ENCODE results near the gene SH3PXD2A. TPM values are rescaled to one million over a fixed set of nuclear protein-coding genes. Genes with fewer than 3 reads are reported as not detected.

Gene SH3PXD2A
- total RNA-seq, 4 donors from 2014 or later: 6.2 to 16.8 (median 11.4) TPM

DNA sequence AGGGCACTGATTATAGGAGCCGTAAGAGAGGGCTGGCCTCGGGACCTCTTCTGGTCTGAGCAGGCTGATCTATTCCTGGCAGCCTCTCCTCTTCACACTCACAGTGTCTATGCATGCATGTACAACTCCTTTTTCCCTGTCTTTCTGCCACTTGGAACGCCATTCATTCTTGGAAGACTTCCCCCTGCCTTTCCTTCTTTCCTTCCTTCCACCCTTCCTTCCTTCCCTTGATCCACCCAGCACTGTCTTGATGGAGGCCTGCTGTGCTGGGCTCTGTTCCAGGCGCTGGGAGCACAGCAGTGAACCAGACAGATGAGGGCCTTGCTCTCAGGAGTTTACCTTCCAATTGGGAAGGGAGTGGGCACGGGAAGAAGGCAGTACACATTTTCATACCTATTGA lies 114.8 kb downstream of the SH3PXD2A start:
- in situ Hi-C loops (cut with MboI; ENCODE audit: low sequenced_read_pairs in 4 of 4): no loop called here
- no peak overlapping the region for H3K27ac ChIP-seq
- ATAC-seq: no peak
- no peaks in the 10 kb centered on the region for H3K27me3 ChIP-seq
- TF ChIP-seq, protein P1, sequence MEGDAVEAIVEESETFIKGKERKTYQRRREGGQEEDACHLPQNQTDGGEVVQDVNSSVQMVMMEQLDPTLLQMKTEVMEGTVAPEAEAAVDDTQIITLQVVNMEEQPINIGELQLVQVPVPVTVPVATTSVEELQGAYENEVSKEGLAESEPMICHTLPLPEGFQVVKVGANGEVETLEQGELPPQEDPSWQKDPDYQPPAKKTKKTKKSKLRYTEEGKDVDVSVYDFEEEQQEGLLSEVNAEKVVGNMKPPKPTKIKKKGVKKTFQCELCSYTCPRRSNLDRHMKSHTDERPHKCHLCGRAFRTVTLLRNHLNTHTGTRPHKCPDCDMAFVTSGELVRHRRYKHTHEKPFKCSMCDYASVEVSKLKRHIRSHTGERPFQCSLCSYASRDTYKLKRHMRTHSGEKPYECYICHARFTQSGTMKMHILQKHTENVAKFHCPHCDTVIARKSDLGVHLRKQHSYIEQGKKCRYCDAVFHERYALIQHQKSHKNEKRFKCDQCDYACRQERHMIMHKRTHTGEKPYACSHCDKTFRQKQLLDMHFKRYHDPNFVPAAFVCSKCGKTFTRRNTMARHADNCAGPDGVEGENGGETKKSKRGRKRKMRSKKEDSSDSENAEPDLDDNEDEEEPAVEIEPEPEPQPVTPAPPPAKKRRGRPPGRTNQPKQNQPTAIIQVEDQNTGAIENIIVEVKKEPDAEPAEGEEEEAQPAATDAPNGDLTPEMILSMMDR (IDR thresholded peaks at IDR 0.05 in 4 of 5, conservative IDR thresholded peaks at IDR 0.05 in 1 of 5): no peak
- no peak for TF ChIP-seq POLR2A (IDR thresholded peaks at IDR 0.05)
- intact Hi-C loops (cut with DNase I; ENCODE audit: low total_unique reads): no loop called here
- H3K4me3 ChIP-seq: no peak overlapping the region
- H3K9me3 ChIP-seq: no peaks in the 10 kb centered on the region
- H3K4me1 ChIP-seq: peaks cover 35 to 40% of the 10 kb centered on the region in 2 donors
- no peak for DNase-seq
- H3K36me3 ChIP-seq: no peaks in the 10 kb centered on the region

DNA sequence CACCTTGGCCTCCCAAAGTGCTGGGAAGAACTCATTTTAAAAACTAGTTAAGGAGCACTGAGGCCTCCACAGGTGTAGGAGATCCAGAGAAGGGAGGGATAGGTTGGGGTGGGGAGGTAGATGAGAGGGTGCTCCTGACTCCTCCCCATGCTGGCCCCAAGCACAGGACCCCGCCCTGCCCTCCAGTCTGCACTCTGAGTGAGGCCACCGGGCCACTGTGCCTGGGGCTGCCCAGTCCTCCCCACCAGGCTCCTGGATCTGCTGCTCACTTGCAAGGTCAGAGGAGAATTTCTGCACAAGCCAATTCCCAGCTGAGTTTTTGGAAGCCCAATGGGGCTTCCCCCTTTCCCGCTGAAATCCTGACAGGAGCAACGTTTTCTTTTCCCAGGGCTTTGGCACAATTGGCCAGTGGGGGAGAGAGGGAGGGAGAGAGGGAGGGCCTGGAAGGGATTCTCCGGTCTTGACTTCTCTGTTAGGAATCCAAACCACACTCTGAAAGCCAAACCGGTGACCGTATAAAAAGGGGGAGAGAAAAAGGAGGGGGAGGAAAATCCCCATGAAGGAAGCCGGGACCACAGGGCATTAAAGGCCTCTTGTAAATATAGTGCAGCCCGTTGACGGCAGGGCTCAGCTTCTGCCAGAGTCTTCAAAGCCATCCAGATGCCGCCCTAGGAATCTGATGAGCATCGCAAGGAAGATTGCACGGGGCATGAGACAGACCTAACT lies 116.2 kb downstream of the SH3PXD2A start:
- Histone ChIP-seq H3K27ac (peak overlapping the region in 2 of 4 donors; percentile 36 to 38), H3K4me3 (peak overlapping the region in 1 of 4 donors; percentile 28), H3K27me3 (no peaks in the 10 kb centered on the region), H3K4me1 (peaks cover 21 to 26% of the 10 kb centered on the region in 2 donors), H3K36me3 (no peaks in the 10 kb centered on the region), H3K9me3 (no peaks in the 10 kb centered on the region)
- no peak for DNase-seq
- intact Hi-C loops (cut with DNase I; ENCODE audit: low total_unique reads) (no loop called here), in situ Hi-C loops (cut with MboI; ENCODE audit: low sequenced_read_pairs in 4 of 4) (no loop called here)
- ATAC-seq: peak; percentile 46 to 70
- no peak for TF ChIP-seq POLR2A (IDR thresholded peaks at IDR 0.05)
- TF ChIP-seq, protein P1 (IDR thresholded peaks at IDR 0.05 in 4 of 5, conservative IDR thresholded peaks at IDR 0.05 in 1 of 5): no peak

DNA sequence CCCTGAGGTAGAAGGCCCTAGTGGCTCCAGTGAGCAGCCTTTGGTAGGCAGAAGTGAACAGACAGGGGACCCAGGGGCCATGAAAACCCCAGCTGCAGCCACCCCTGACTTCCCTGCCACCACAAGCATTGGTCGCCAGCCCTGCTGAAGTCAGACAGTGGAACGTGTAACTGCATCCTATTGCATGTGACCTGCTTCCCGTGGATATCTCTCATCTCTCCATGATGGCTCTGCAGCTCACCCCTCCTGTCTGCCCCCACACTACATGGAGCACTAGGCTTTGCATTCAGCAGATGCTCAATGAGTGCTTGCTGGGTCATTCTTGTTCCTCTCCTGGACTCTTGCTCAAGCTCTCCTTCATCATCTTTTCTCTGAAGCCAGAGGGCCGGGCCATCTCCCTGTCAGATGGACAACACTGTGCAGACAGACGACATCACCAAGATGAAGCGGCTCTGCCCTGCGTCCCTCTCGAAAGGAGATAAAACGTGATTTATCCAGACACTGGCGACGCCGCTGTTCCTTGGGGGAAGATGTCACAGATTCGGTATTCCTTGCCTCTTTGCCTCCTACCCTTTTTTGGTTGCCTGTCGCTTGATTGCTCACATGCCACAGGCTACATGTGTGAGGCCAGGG lies 117.5 kb downstream of the SH3PXD2A start:
- Histone ChIP-seq H3K36me3 (no peaks in the 10 kb centered on the region), H3K9me3 (no peaks in the 10 kb centered on the region), H3K27ac (no peak overlapping the region), H3K4me3 (no peak overlapping the region), H3K4me1 (peaks cover 21 to 26% of the 10 kb centered on the region in 2 donors), H3K27me3 (no peaks in the 10 kb centered on the region)
- no peak for ATAC-seq
- TF ChIP-seq POLR2A (IDR thresholded peaks at IDR 0.05): no peak
- TF ChIP-seq, protein P1 (IDR thresholded peaks at IDR 0.05 in 4 of 5, conservative IDR thresholded peaks at IDR 0.05 in 1 of 5): no peak
- intact Hi-C loops (cut with DNase I; ENCODE audit: low total_unique reads) (no loop called here), in situ Hi-C loops (cut with MboI; ENCODE audit: low sequenced_read_pairs in 4 of 4) (no loop called here)
- no peak for DNase-seq

DNA sequence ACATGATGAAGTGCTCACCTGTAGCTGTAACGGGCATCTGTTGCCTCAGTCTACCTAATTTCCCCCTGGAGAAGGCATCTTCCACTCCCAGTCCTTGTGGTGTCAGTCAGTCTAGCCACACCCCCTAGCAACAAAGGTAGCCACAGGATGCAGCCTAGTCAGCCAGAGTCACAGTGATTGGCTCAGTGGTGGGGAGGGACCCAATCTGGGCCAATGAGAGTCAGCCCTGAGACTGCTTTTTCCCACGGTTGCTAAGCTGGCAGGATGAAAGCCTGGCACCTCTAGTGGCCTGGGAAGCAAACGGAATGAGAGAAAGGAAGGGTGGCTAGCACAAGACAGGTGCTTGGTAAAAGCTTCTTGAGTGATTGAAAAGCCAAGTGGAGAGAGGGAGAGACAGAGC lies 118.6 kb downstream of the SH3PXD2A start:
- DNase-seq (no peak), ATAC-seq (peak in 1 of 2 donors; percentile 35)
- peaks cover 21 to 26% of the 10 kb centered on the region in 2 donors for H3K4me1 ChIP-seq
- TF ChIP-seq, protein P1 (IDR thresholded peaks at IDR 0.05 in 4 of 5, conservative IDR thresholded peaks at IDR 0.05 in 1 of 5): no peak
- no peak for TF ChIP-seq POLR2A (IDR thresholded peaks at IDR 0.05)
- intact Hi-C loops (cut with DNase I; ENCODE audit: low total_unique reads): no loop called here
- H3K27ac ChIP-seq: no peak overlapping the region
- H3K9me3 ChIP-seq: no peaks in the 10 kb centered on the region
- in situ Hi-C loops (cut with MboI; ENCODE audit: low sequenced_read_pairs in 4 of 4): no loop called here
- H3K27me3 ChIP-seq: no peaks in the 10 kb centered on the region
- no peaks in the 10 kb centered on the region for H3K36me3 ChIP-seq
- no peak overlapping the region for H3K4me3 ChIP-seq

Measured in gastrocnemius medialis (tissue), 4 donors.